LNCaP clone FGC (cell line): ENCODE measurements around the gene RSBN1.
A peak's percentile ranks its signal among the peaks of the same experiment; 100 is the strongest.

Experiments used
- DNase-seq: peaks from one replicate; pipeline ENCODE4 v3.0.0-alpha.2; 2011; ENCODE audit warnings: low read depth
- H3K4me3 ChIP-seq: 2 replicates; pipeline ENCODE4 v1.5.1; 2011; ENCODE audit warnings: mild to moderate bottlenecking, low read depth, low read length, control low read depth
- CTCF ChIP-seq: IDR thresholded peaks from 2 replicates; pipeline ENCODE4 v1.5.1; 2012; ENCODE audit warnings: mild to moderate bottlenecking; ENCODE audit not compliant: control insufficient read depth, insufficient read depth; ENCODE audit errors: extremely low read depth

Gene RSBN1

GRCh38 chr1:113813218-113813617 is 942 bp upstream of the RSBN1 start:
- no peak for DNase-seq
- H3K4me3 ChIP-seq: no peak overlapping the region
- TF ChIP-seq CTCF: no peak

GRCh38 chr1:113812661-113813135 is 422 bp upstream of the RSBN1 start:
- no peak for TF ChIP-seq CTCF
- peak overlapping the region; percentile 97 for H3K4me3 ChIP-seq
- no peak for DNase-seq

GRCh38 chr1:113811156-113811887 is 954 bp downstream of the RSBN1 start:
- no peak for DNase-seq
- peak overlapping the region; percentile 97 for H3K4me3 ChIP-seq
- TF ChIP-seq CTCF: no peak

GRCh38 chr1:113809670-113810602 is 2.3 kb downstream of the RSBN1 start:
- no peak for DNase-seq
- no peak for TF ChIP-seq CTCF
- peak overlapping the region; percentile 97 for H3K4me3 ChIP-seq

- no peak for TF ChIP-seq CTCF
- H3K4me3 ChIP-seq: no peak overlapping the region
- DNase-seq: no peak
These were observed 3.7 kb downstream of the RSBN1 start for GRCh38 chr1:113808450-113809195.

- DNase-seq: no peak
- no peak for TF ChIP-seq CTCF
These were observed 6.6 kb downstream of the RSBN1 start for GRCh38 chr1:113805639-113806038.

More at GRCh38 chr1:113805639-113806038, 6.6 kb downstream of the RSBN1 start:
- H3K4me3 ChIP-seq: no peak overlapping the region
